ENCODE data around the gene LDB2.

DNA sequence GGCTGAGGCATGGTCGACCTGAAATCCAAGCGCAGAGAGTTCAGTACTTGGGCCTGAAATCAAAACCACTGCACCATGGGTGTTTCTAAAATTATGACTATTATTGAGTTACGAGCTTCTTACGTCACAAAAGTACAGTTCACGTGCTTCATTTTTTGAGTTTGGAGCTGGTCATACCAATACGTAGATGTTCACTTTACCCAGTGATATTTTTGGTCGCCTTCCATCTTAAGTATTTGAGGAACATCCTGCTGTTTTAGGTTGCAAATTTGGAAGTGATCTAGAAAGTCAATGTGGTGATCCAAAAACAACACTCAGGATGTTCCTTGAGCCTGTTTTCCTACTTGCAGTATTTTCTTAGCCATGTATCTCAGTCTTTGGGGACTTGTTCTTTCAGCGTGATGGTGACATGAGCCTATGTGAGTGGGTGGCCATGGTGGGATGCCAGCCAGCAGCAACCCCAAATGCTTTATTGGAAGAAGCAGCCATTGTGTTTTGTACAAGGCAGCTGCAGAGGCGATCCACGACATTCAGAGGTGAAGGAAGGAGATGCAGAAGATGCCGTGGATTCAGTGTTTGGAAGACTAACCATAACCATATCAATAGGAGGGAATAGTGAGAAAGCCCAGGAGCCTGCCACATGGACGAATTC is 28.7 kb downstream of the LDB2 start:
- TF ChIP-seq, protein P1, sequence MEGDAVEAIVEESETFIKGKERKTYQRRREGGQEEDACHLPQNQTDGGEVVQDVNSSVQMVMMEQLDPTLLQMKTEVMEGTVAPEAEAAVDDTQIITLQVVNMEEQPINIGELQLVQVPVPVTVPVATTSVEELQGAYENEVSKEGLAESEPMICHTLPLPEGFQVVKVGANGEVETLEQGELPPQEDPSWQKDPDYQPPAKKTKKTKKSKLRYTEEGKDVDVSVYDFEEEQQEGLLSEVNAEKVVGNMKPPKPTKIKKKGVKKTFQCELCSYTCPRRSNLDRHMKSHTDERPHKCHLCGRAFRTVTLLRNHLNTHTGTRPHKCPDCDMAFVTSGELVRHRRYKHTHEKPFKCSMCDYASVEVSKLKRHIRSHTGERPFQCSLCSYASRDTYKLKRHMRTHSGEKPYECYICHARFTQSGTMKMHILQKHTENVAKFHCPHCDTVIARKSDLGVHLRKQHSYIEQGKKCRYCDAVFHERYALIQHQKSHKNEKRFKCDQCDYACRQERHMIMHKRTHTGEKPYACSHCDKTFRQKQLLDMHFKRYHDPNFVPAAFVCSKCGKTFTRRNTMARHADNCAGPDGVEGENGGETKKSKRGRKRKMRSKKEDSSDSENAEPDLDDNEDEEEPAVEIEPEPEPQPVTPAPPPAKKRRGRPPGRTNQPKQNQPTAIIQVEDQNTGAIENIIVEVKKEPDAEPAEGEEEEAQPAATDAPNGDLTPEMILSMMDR (IDR thresholded peaks at IDR 0.05; ENCODE audit: insufficient read depth, low read depth, low read length): no peak
- no peak for TF ChIP-seq EZH2 (IDR thresholded peaks at IDR 0.05; ENCODE audit: insufficient read depth, low read length)

Measured in astrocyte (in vitro differentiated cells and primary cell).